ENCODE results near the gene DRD3. TPM values are rescaled to one million over a fixed set of nuclear protein-coding genes. Genes with fewer than 3 reads are reported as not detected.

Gene DRD3
- total RNA-seq, 1 experiment from 2014 or later, result not detected

GRCh38 chr3:114154321-114154821 is 24.5 kb downstream of the DRD3 start:
- Histone ChIP-seq H2BK15ac (ENCODE audit: low read depth, low read length) (no peak overlapping the region), H2BK12ac (ENCODE audit: insufficient read length, low read depth, low read length) (no peak overlapping the region), H3K79me1 (ENCODE audit: insufficient read depth, low read depth, low read length, poor library complexity, severe bottlenecking) (no peaks in the 10 kb centered on the region), H2AK5ac (ENCODE audit: insufficient read length, low read length) (no peak overlapping the region), H3K4me2 (ENCODE audit: insufficient read depth, insufficient read length, low read length) (peak overlapping the region; percentile 7), H4K91ac (ENCODE audit: insufficient read length, low read depth, low read length) (no peak overlapping the region), H3K23ac (ENCODE audit: insufficient read length, low read depth, low read length) (no peak overlapping the region), H4K5ac (ENCODE audit: insufficient read length, low read depth, low read length) (no peak overlapping the region), H3K9ac (ENCODE audit: extremely low read depth, insufficient read length, low read length) (no peak overlapping the region), H3K4me1 (ENCODE audit: insufficient read depth, low read length) (peaks cover 24% of the 10 kb centered on the region; the same call in 1 of the 2 replicates), H3K23me2 (ENCODE audit: insufficient read length, low read depth, low read length, poor library complexity, severe bottlenecking) (peaks cover 4% of the 10 kb centered on the region), H2BK120ac (ENCODE audit: low read depth, low read length, poor library complexity, severe bottlenecking) (no peak overlapping the region), H3K79me2 (ENCODE audit: insufficient read depth, low read length) (no peaks in the 10 kb centered on the region), H3K27ac (ENCODE audit: insufficient read length, low read depth, low read length) (peak overlapping the region; percentile 54), H4K20me1 (ENCODE audit: control insufficient read depth, insufficient read depth, insufficient read length) (no peaks in the 10 kb centered on the region), H2AFZ (ENCODE audit: low read length) (no peak overlapping the region), H3K18ac (ENCODE audit: insufficient read length, low read depth, low read length) (no peak overlapping the region), H3K14ac (ENCODE audit: insufficient read depth, low read length) (no peak overlapping the region), H4K8ac (replicated peaks; ENCODE audit: insufficient read length, low read depth, low read length) (no peak overlapping the region), H3K9me3 (ENCODE audit: control insufficient read depth, low read depth, low read length) (no peaks in the 10 kb centered on the region), H3T11ph (ENCODE audit: low read length) (no peak overlapping the region), H3K27me3 (ENCODE audit: insufficient read depth, low read length) (no peaks in the 10 kb centered on the region), H2BK5ac (ENCODE audit: insufficient read length, low read length) (no peak overlapping the region), H2BK20ac (ENCODE audit: low read depth, low read length, poor library complexity, severe bottlenecking) (no peak overlapping the region), H3K4ac (ENCODE audit: low read depth, low read length) (no peak overlapping the region), H3K56ac (ENCODE audit: insufficient read length, low read depth, low read length) (no peak overlapping the region)
- peaks cover 62 to 74% of the 10 kb centered on the region in 2 experiments for H3K4me1 Mint-ChIP-seq
- WGBS (ENCODE audit: extremely low coverage, insufficient read length, low lambda C conversion rate), result no CpG with 5 or more reads among the region's 6 CpGs
- peak overlapping the region; percentile 27 to 66 for H3K4me3 Mint-ChIP-seq
- H3K27me3 Mint-ChIP-seq (ENCODE audit: low read depth), result peaks cover 4% of the 10 kb centered on the region; the same call in 1 of the 2 replicates
- H3K9me3 Mint-ChIP-seq, result peaks cover 2 to 4% of the 10 kb centered on the region in 2 experiments; a peak in 3 of 5 replicates
- peaks cover 0 to 4% (median 2%) of the 10 kb centered on the region in 3 experiments; a peak in 4 of 7 replicates for H3K36me3 Mint-ChIP-seq (ENCODE audit: insufficient read depth in 1 of 3, low read depth in 3 of 3)
- TF ChIP-seq CTCF (conservative IDR thresholded peaks at IDR 0.05), result no peak
- peak; percentile 86 for DNase-seq
- H3K27ac Mint-ChIP-seq, result peak overlapping the region; percentile 82 to 99 (median 94)

Data from H9 (cell line).